LNCaP clone FGC (cell line): Measurements from ENCODE around the gene DIAPH1.

Experiments used
- DNase-seq: peaks from one replicate; pipeline ENCODE4 v3.0.0-alpha.2; 2011; ENCODE audit warnings: low read depth
- H3K4me3 ChIP-seq: 2 replicates; pipeline ENCODE4 v1.5.1; 2011; ENCODE audit warnings: mild to moderate bottlenecking, low read depth, low read length, control low read depth
- CTCF ChIP-seq: IDR thresholded peaks from 2 replicates; pipeline ENCODE4 v1.5.1; 2012; ENCODE audit warnings: mild to moderate bottlenecking; ENCODE audit not compliant: control insufficient read depth, insufficient read depth; ENCODE audit errors: extremely low read depth

Gene DIAPH1

GRCh38 chr5:141657404-141657803, 38.6 kb upstream of the DIAPH1 start:
- DNase-seq = no peak
- H3K4me3 ChIP-seq = no peak overlapping the region
- TF ChIP-seq CTCF = no peak

DNA sequence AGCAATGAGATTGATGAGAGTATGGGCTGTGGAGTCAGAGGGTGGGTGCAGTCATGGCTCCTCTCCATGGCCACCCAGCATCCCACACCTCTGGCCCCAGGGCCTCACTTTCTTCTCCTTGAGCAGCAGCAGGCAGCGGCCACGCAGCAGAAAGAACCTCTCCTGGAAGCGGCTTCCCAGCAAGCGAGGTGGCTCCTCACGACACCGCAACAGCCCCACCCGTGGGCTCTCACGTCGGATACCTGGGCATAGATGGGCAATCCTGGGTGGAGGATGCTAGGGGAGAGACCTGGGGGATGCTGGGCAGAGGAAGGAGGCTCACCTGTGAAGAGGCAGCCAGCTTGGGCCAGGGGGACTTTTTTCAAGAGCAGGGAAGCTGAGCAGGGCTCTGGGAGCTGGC, 37.6 kb upstream of the DIAPH1 start:
- DNase-seq = no peak
- no peak overlapping the region for H3K4me3 ChIP-seq
- TF ChIP-seq CTCF = no peak

DNA sequence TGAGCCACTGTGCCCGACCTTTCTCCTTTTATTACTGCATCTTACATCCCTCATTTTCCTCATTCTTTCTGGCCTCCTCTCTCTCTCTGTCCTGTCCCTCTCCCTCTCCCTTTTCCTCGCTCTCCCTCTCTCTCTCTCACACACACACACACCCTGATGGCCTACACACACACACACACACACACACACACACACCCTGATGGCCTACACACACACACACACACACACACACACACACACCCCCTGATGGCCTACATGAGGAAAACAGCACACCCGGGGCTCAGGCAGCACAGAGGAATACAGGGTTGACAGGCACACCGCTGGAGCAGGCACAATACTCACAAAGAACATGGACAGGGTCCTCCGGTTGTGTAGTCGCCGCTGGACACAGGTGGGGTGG, 36.2 kb upstream of the DIAPH1 start:
- TF ChIP-seq CTCF = no peak
- no peak overlapping the region for H3K4me3 ChIP-seq
- DNase-seq = no peak

- TF ChIP-seq CTCF = no peak
- DNase-seq = no peak
- no peak overlapping the region for H3K4me3 ChIP-seq
Measured at GRCh38 chr5:141654298-141654697, 35.5 kb upstream of the DIAPH1 start.

DNA sequence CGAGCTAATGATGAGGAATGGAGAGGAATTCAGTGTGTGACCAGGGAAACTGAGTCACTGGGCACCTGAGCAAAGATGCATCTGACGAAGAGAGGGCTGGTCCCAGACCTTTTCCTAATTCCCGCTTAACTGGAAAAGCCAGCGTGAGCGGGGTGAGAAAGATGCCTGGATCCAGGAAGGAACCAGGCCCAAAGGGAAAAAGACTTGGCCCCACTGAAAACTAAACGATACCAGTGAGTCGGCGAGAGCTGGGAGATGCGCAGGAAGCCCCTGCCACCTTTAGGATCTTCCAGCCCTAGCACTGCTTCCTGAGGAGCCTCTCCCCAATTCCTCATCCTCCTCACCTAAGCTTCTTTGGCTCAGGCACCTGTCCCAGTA, 32.9 kb upstream of the DIAPH1 start:
- DNase-seq = no peak
- no peak overlapping the region for H3K4me3 ChIP-seq
- TF ChIP-seq CTCF = no peak

GRCh38 chr5:141650851-141651727, 32.3 kb upstream of the DIAPH1 start, which contains the start of gene FCHSD1:
FCHSD1 (minus strand) TSS chr5:141651418; CDS start chr5:141651368, 50 bp downstream.
- H3K4me3 ChIP-seq = peak within 1 kb of the TSS; percentile 41
- no peak for DNase-seq
- no peak for TF ChIP-seq CTCF

DNA sequence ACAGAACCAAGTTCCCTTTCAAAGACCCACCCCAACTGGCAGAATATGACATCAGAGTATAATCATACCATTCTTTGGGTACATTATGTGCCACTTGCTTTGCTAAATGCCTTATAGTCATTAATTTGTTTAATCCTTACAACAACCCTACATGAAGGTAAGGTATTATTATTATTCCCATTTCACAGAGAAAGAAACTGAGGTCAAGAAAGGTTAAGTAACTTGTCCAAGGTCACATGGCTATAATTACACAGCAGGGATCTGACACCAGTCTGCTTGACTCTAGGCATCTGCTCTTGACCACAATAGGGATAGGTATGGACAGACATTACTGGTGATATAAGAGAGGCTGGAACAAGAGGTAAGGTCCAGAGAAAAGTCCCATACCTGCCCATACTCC, 31.2 kb upstream of the DIAPH1 start:
- DNase-seq = no peak
- no peak overlapping the region for H3K4me3 ChIP-seq
- TF ChIP-seq CTCF = no peak
